Measurements from ENCODE around the gene IL6.
"Not testable (repeated sequence)": the region's sequence is repeated elsewhere in the genome, so short reads cannot be mapped to it uniquely, and the experiment has no call there.

Gene IL6

DNA sequence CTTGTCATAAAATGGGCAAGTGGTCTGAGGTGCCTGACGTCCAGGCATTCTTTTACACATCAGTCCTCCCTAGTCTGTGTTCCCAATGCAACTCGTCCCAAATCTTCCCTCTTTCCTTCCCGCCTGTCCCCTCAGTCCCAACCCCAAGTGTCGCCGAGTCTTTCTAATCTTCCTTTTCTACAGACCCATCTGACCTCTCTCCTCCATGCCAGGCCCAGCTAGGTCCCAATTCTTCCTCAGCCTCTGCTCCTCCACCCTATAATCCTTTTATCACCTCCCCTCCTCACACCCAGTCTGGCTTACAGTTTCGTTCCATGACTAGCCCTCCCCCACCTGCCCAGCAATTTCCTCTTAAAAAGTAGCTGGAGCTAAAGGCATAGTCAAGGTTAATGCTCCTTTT is 22.3 kb upstream of the IL6 start:
- DNase-seq: not testable (repeated sequence)

GRCh38 chr7:22705874-22706273 is 21.1 kb upstream of the IL6 start:
- DNase-seq: not testable (repeated sequence)

GRCh38 chr7:22707026-22707691 is 19.8 kb upstream of the IL6 start:
- not testable (repeated sequence) for DNase-seq

DNA sequence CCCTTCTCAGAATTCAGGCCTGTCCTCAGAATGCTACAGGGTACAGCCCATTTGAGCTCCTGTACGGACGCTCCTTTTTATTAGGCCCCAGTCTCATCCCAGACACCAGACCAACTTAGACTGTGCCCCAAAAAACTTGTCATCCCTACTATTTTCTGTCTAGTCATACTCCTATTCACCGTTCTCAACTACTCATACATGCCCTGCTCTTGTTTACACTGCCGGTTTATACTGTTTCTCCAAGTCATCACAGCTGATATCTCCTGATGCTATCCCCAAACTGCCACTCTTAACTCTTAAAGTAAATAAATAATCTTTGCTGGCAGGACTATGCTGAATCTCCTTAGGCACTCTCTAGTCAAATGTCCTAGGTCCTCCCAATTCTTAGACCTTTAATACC is 18.8 kb upstream of the IL6 start:
- DNase-seq: not testable (repeated sequence)

GRCh38 chr7:22708677-22709061 is 18.3 kb upstream of the IL6 start:
- DNase-seq: not testable (repeated sequence)

- not testable (repeated sequence) for DNase-seq
Measured at GRCh38 chr7:22709062-22709829, 17.8 kb upstream of the IL6 start.

GRCh38 chr7:22709857-22710256 is 17.1 kb upstream of the IL6 start:
- DNase-seq: no peak

DNA sequence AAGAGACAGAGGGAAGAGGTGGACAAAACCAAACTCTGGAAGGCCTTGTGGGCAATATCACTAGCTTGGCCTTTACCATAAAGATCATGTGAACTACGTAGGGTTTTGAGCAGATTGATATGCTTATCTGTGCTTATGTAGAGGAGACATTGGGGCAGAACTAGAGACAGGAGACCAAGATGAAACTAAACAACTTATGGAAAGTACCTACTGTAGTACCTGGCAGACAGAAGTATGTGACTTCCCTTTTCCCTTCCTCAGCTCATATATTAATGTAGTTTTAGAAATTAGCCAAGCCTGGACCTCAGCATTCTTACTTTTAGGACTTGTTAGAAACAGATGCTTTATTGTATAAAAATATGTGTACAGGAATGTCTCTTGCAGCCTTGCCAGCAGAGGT is 14.0 kb upstream of the IL6 start:
- no peak for DNase-seq

DNA sequence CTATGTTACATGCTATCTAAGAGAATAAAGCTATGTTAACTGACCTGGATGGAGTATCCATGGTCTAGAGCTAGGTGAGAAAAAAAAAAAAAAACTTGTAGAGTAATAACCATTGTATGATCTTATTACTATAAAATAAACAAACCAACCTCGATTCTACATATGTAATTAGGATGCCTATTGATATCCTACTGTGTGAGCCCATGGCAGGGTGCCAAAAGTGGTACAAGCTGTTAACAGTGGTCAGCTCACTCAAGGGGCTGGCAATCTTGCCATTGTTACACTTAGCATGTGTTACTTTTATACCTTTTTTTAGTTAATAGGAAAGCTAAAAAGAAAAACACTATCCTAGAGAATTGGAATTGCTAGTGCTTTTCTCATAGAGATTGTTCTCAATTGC is 13.5 kb upstream of the IL6 start:
- DNase-seq: no peak

GRCh38 chr7:22715969-22716368 is 11.0 kb upstream of the IL6 start:
- DNase-seq: no peak

GRCh38 chr7:22717760-22718159 is 9.2 kb upstream of the IL6 start:
- DNase-seq: no peak

DNA sequence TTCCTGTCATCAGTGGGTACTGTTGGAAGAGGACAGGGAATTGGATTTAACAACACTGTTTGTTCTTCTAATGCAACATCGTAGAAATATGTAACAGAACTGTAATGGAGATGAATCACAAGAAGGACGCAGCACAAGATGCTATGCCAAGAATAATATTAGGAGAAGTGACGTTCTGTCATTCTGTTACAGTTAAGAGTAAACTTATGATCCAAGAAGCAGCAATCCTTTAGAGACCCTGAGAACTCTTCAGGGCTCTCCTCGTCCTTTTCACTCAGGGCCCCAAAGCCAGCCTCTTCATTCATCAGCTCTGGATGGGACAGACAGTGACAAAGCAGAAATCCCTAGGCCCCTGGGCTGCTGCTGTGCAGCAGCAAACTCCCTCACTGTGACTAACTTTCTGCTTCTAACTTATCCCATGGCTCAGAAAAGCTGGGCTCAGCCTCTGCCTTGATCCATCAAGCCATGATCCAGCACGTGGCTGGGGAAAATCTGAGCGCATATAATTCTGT is 8.7 kb upstream of the IL6 start:
- no peak for DNase-seq

DNA sequence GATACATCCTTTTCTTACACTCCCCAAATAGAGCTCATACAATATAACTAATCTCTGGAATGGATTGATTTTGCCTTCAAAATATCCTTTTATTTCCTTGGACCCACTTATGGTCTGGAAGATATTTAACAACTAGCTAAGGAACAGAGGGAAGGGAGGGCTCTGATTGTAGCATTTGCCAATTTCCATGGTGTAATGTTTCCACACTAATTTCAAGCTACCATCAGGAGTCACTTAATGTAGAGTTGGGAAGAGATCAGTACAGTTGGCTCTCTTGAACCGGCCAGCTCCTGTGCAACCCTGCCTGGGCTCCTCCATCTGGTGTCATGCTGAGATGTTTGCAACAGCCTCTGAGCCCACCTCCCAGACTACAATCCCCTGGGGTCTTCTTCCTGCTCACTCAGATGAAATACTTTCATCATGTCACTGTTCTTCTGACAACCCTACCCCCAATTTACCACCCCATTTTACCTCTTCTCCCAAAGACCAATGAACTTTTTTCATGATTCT is 8.0 kb upstream of the IL6 start:
- no peak for DNase-seq

- no peak for DNase-seq
Measured at GRCh38 chr7:22720791-22721786, 5.9 kb upstream of the IL6 start.

GRCh38 chr7:22722536-22723180 is 4.3 kb upstream of the IL6 start:
- DNase-seq: no peak

DNA sequence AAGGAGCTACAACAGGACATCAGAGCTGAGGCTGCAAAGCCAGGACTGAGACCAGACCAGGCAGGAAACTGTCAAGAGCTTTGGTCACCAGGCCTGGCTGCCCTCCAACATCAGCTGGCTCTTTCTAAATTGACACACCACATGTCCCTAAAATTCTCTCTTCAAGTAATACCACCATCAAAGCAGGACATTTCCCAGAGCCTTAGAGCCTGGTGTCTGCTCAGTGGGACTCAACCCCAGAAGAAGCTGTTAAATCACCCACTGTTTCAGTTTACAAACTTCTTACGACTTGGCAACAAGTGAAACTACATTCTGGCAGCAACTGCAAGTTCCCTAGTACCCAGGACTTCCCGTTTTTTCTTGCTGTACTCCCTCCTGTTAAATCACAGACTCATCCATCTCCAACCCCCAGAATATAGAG is 3.8 kb upstream of the IL6 start:
- DNase-seq: no peak

GRCh38 chr7:22723637-22724036 is 3.4 kb upstream of the IL6 start:
- DNase-seq: no peak

DNA sequence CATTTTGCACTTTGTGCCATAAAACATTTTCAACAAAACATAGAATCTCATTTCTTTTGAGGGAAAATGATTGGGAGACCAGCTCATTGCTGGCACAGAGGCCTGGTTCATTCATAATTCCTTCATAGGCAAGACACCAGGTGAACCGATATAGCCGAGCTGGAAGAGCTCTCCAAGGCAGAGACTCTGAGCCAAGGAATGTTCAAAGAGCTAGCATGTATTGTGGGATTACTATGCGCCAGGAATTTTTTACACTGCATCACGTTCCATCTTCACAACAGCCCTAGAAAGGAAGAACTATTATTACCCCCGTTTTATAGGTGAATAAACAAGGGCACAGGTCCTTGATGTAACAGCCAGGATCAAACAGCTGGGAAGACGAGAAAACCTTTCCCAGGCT is 2.1 kb upstream of the IL6 start:
- no peak for DNase-seq

DNA sequence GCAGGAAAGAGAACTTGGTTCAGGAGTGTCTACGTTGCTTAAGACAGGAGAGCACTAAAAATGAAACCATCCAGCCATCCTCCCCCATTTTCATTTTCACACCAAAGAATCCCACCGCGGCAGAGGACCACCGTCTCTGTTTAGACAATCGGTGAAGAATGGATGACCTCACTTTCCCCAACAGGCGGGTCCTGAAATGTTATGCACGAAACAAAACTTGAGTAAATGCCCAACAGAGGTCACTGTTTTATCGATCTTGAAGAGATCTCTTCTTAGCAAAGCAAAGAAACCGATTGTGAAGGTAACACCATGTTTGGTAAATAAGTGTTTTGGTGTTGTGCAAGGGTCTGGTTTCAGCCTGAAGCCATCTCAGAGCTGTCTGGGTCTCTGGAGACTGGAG is 1.4 kb upstream of the IL6 start:
- DNase-seq: no peak

DNA sequence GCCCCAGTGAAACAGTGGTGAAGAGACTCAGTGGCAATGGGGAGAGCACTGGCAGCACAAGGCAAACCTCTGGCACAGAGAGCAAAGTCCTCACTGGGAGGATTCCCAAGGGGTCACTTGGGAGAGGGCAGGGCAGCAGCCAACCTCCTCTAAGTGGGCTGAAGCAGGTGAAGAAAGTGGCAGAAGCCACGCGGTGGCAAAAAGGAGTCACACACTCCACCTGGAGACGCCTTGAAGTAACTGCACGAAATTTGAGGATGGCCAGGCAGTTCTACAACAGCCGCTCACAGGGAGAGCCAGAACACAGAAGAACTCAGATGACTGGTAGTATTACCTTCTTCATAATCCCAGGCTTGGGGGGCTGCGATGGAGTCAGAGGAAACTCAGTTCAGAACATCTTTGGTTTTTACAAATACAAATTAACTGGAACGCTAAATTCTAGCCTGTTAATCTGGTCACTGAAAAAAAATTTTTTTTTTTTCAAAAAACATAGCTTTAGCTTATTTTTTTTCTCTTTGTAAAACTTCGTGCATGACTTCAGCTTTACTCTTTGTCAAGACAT is 574 bp upstream of the IL6 start:
- no peak for DNase-seq

GRCh38 chr7:22727714-22728035 is 675 bp downstream of the IL6 start:
- DNase-seq: no peak

- DNase-seq: no peak
Measured at GRCh38 chr7:22728401-22729029, 1.5 kb downstream of the IL6 start.

Measured in NCI-H2081 treated with DMSO at 0.1 percent for 48 hours (cell line).